Hematopoietic multipotent progenitor cell treated with erythropoietin and hydrocortisone succinate and interleukin-3 and kit ligand, for 17 days (in vitro differentiated cells): ENCODE results near the gene REPIN1.

Experiments
- DNase-seq: peaks from one replicate; pipeline ENCODE4 v3.0.0-alpha.2; 2015; ENCODE audit warnings: low spot score

Gene REPIN1

DNA sequence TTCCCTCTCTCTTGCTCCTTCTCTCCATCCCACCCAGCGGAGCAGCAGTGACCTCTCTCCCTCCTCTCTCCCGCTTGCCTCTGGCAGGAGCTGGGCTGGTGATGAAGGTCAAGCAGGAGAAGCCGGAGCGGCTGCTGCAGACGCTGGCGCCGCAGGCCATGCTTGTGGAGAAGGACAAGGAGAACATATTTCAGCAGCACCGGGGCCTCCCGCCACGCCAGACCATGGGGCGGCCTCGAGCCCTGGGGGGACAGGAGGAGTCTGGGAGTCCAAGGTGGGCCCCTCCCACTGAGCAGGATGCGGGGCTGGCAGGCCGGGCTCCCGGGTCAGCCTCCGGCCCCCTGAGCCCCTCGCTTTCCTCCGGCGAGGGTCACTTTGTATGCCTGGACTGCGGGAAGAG, 27.8 kb downstream of the REPIN1 start:
- no peak for DNase-seq

DNA sequence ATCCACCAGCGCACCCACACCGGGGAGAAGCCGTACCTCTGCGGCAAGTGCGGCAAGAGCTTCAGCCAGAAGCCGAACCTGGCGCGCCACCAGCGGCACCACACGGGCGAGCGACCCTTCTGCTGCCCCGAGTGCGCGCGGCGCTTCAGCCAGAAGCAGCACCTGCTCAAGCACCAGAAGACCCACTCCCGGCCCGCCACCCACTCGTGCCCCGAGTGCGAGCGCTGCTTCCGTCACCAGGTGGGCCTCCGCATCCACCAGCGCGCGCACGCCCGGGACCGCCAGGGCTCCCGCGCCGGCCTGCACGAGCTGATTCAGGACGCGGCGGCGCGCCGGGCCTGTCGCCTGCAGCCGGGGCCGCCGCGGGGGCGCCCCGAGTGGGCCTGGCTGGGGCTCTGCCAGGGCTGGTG, 28.2 kb downstream of the REPIN1 start:
- DNase-seq: no peak

DNA sequence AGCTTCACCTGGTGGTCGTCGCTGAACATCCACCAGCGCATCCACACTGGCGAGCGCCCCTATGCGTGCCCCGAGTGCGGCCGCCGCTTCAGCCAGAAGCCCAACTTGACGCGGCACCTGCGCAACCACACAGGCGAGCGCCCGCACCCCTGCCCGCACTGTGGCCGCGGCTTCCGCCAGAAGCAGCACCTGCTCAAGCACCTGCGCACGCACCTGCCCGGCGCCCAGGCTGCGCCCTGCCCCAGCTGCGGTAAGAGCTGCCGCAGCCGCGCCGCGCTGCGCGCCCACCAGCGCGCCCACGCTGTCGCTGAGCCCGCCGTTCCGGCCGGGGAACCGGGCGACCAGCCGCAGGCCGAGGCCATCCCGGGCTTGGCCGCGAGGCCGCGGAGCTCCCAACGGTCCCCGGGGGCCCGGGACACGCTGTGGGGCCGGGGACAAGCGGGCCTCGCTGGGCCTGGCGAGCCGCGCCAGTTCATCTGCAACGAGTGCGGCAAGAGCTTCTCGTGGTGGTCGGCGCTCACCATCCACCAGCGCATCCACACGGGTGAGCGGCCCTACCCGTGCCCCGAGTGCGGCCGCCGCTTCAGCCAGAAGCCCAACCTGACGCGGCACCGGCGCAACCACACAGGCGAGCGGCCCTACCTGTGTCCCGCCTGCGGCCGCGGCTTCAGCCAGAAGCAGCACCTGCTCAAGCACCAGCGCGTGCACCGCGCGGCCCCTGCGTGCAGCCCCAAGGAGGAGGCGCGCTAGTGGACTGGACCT, 28.9 kb downstream of the REPIN1 start:
- no peak for DNase-seq

DNA sequence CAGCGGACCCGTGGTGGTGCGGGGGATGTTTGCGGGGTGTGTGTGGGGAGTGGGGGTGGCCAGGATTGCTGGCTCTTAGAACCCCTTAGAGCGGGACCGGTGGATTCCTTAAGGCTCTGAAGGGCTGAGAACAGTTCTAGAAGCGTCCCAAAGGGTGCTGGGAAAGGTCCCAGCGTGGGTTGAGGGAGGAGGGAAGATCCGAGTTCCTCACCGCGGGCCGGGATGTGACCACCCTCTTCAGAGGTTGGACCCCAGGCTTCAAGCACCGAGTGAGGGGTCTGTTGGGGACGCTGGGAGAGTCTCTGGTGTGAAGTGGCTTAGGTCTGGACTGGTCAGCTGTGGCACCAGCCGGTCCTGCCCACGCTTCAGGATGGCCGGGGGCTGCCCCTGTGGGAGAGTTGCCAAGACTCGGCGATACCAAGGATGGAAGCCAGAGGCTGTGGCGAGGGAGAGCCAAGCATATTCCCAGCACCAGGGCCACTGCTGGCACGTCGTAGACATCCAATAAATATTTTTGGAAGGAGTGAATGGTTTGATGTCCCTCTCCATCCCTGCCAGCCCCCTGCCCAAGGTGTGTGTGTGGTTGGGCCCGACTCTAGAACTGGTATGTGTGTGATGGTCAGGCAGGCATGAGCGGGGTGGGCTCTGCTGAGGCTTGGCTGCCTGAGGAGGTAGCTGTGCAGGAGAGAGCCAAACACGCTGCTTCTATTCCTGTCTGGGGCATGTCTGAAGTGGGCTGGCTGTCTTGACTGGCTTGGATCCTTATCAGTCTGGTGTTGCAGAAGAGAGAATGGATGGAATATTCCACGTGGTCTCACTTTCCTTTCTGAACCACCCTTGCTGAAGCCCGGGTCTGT, 29.7 kb downstream of the REPIN1 start:
- DNase-seq: no peak

DNA sequence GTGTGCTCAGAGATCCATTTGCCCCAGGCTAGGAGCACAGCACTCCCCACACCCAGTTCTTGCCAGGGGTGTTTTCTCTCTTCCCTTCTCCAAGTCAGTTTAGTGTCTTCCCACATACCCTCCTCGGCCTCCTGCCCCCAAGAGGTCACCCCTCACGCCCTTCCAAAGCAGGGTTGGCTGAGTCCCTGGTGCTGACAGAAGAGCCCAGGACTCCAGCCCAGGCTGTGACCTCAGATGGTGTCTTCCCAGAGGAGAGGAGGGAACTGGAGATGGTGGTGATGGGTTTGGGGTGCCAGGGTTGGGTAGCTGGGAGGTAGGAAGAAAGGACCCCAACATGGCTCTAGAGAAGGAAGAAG, 30.3 kb downstream of the REPIN1 start:
- no peak for DNase-seq

DNA sequence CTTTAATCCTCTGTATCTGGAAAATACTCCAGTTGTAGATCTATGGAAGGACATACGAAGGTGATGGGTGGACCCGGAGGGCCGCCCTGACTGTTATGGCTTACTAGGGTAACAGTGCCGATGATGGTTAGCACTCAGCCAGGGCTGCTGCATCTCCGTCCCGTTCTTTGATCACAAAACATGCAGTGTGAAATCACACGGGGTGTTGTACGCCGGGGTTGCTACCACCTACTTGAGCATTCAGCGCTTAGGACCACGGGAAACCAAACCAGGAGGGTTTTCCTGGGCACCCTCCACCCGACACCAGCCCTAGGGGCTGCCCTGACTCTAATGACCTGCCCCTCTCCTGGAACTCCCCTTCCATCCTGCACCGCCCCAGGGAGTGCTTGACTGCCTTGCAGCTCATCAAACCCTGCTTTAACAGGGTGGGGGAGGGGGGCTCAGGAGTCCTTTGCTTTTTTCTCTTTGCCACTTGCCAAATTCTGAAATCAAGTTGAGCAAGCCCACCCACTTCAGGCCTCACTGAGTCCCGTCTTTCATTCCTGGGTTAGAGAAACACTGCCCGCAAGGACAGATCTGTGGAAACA, 30.9 kb downstream of the REPIN1 start:
- no peak for DNase-seq

DNA sequence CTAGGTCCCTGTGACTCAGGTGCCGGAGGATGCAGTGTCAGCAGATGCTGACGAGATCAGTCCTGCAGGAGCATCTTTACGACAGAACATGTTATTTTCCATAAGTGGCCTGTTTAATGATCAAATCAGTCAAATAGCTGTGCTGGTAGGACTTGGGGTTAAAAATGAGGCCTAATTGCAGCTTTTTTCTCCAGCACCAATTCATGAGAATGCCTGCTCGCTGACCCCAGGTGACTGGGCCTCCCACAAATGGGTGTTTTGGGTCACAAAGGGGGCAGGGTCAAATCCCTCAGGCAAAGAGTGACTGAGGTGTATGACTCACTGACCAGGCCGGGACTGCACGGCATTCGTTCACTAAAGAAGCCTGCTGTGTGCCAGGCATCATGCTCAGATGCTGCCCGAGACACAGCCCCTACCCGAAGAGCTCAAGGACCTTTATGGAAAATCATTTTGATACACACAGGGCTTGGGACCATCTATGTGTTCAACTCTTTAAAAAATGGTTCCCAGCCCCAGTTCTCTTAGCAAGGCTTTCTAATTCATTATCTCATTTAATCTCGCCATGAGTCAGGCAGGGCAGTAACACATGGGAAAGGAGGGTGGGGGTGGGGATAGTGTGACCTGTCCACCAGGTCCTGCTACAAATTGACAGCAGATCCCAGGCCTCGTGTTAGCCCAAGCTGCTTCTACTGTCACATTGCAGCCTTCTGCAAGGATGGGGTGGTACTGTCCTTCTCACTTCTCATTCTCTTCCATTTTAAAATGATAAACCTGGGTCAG, 31.6 kb downstream of the REPIN1 start:
- DNase-seq: no peak

DNA sequence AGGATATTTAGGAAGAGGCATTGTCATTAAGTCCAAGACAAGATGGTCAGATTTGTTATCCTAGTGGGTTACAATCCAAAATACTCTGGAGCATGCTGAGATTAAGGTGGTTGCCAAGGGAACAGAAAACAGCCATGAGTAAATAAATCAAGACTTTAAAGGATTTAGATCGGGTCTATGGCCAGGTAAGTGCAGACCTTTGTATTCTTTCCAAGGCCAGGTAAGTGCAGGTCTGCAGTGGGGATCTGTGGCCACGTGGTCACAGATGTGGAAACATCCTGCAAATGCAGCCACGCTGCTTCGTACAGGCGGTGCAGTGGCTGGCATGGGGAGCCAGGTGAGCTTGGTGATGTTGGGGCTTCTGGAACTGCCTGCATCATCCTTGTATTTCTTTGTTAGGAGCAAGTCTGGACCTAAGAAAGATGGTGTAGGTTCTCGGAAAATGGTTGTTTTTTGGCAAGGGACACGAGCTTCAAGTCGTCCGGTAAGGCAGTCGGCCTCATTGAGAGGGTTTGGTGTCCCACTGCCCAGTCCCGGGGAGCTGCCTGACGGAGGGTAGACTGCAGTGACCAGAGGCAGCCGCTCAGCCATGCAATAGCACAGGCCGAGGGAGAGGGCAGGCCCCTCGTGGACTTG, 32.3 kb downstream of the REPIN1 start:
- no peak for DNase-seq

DNA sequence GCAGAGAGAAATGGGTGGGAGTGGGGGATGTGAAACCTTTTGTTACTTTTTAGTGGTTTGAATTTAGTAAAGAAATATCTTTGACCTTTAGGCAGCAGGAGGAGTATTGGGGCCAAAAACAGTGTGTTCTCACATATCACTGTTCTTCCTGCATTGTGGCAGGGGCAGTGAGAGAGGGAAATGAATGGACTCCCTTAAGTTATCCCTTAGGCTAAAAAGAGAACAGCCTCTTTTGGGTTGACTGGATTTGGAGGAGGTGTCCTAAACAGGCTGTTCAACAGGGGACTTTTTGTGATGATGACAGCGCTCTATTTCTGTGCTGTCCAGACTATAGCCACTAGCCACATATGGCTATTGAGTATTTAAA, 32.8 kb downstream of the REPIN1 start:
- no peak for DNase-seq

DNA sequence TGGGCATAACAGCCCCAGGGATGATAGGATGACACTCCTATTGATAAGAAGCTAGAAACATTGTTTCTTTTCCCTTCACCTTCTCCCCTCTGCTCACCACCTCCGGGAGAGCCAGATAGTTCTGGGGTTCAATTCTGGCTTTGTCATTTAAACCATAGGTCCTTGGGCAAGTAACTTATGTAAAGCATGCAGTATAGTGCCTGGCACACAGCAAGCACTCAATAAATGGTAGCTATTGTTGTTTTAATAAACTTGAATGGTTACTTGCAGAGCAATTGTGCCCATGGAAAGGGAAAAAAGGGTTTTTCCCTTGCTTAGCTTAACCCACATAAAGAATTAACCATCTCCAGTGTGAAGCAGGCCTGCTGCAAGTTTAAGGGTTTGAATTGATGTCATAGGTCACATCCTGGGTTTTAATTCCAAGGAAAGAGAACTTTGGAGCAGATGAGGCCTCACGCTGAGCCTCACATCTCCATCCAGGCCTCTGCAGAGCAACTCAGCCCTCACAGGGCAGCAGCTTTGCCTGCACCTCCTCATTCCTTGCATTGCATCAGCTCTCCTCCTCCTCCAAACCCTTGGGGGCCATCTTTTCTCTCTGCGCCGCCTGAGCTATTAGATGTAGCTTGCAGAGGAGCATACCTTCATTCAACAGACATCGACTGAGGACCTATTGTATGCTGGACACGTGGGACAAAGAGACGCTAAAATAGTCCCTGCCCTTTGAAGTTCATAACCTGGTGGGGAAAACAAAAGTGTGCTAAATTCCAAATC, 33.4 kb downstream of the REPIN1 start:
- DNase-seq: no peak

DNA sequence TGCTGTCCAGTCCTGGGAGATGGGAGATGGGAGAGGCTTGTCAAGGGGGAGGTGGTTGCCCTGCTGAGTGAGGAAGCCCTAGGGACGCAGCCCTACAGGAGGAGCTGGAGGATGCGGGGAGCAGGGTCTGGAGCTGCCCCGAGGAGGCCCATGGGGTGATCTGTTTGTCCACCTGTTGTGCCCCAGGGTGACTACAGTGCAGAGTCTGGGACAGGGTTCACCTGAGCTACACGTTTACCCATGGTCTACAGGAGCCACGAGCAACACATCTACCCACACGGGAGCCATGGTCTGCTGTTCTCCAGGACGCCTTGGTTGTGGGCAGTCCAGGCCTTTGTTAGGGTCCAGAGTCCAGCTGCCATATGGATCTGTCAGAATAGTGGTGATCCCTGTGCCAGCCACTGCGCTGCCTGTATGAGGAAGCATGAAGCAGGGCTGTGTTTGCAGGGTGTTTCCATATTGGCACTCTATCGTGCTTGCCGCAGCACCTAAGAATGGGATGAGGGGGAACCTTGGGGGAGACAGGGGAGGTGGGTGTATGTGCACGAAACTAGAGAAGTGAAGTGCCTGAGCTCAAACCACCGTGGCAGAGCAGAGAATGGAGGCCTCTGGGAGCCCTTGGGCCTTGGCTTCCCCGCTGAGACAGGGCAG, 34.2 kb downstream of the REPIN1 start:
- DNase-seq: no peak

DNA sequence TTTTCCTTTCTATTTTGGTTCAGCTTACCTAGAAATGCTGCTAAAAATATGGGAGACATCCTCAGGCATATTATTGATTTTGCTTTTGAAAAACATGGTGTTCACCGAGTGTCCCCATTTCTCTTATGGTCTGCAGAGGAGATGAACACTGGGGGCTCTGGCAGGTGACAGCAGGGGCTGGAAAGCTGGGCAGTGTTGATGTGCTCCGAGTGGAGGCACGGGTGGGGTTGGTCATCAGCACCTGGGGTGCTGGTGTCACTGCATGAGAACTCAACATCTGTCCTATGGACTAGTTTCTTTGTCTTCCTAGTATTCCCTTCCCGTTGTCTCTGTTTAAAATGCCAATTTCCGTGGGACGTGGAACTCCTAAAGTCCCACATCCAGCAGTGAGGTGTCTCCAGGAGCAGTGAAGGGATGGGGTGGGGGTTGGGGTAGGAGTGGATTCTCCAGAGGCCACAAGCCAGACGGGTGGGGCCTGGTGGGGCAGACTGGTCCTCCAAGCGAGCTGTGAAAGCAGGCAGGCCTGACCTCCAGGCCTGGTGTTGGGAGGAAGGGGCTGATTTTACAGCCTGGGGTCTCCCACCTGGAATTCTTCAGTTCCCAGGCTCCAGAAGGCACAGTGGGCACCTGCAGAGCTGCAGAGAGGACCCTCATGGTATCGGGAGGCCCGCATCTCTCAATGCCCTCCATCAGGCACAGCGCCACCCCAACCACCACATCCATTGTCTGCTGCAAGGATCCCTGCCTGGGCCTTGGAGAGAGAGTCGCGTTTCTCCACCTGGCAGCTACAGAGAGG, 35.0 kb downstream of the REPIN1 start:
- no peak for DNase-seq

DNA sequence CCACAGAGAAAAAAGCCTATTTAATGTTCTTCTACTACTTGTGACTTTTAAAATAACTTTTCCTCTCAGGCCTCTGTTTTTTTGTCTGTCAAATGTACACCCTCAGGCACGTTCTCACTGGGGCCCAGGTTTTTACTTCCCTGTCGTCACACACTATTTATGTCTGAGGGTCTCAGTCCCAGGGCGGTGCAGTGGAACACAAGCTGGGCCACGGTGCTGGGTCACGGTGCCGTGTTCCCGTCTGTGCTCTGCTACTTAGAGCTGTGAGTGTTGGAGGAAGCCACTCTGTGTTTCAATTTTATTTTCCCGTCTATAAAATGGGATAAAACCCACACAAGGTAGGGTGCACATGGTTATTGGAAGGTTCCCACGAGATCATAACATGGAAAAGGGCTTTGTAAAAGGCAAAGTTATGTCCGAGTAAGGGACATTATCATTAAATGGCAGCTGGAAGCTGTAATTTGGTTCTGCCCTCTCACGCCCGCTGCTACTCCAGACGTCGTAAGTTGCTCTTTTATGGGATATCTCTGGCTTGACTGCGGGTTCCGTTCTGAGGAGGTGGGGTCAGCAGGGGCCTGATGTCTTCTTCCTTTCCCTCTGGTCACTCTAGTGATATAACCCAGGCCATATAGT, 35.7 kb downstream of the REPIN1 start:
- peak; percentile 67 for DNase-seq

DNA sequence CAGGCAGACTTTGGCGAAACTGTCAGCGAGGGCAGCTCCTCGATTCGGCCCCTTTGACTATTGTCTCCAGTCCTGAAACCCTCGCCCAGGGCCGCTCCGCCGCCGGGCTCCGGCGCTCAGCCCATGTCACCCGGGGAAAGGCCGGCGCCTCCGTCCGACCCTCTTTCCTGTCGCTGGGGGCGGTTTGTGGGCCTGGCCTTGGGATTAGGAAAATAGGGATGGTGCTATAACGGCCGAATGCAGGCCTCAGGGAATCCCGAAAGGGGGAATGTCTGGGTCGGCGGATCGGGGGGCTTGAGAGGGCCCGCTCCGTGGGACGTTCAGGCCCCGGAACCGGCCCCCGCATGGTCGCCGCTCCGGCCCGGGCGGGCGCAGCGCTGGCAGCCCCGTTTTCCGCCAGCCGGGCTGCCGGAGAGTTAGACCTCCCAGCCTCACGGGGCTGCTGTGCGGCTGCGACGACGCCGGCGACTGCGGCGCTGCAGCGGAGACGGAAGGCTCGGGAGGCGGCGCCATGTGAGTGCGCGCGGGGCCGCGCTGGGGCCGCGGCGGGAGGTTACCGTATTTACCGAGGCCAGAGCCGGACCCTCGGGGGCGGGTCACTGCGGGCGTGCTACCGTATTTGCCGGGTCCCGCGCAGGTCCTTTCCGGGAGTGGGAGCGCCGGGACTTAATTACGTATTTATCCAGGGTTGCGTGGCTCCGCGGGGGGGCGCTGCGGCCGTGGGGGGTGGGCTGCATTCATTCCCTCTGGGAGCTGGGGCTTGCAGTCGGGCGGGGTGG, 36.4 kb downstream of the REPIN1 start:
- DNase-seq: peak; percentile 85

DNA sequence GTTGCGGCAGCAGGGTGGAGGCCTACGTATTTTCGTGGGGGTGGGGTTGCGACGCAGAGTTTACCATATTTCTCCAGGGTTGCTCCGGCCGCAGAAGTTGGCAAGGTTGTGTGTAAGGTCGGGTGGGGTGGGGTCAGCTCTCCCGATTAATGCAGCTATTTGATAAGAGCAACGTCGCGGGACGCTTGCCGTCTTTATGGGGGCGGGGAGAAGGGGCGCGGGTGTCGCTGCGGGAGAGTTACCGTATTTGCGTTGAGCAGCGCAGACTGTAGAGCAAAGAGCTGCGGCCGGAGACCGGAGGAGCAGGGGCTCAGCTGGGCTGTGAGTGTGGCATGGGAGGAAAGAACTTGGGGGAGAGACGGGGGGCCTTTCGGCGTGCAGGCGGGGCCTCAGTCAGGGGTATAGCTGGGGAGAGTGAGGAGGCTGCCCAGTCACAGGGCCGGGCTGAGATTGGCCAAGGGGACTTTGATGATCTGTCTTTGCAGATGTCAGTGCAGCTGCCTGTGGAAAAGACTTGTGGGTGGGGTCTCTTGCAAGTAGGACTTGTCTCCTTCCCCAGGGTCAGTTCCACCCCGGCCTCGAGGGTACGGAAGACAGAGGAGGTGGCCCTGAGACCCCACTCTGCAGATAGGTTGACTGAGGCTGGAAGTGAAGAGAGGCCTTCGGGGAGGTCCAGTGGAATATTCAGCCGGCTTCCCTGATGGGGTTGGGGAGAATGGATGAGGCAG, 37.1 kb downstream of the REPIN1 start:
- DNase-seq: peak; percentile 76

DNA sequence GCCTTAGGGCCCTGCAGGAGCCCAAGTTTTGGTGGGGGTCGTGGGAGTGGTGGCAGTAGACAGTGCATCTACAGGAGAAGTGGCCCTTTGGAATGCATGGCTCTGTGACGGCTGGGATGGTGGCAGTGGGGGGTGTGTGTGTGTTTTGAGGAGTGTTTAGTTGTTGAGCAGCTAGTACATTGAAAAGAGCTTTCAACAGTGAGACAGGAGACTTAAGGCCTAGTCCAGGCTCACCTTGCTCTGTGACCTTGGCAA, 37.6 kb downstream of the REPIN1 start:
- no peak for DNase-seq

DNA sequence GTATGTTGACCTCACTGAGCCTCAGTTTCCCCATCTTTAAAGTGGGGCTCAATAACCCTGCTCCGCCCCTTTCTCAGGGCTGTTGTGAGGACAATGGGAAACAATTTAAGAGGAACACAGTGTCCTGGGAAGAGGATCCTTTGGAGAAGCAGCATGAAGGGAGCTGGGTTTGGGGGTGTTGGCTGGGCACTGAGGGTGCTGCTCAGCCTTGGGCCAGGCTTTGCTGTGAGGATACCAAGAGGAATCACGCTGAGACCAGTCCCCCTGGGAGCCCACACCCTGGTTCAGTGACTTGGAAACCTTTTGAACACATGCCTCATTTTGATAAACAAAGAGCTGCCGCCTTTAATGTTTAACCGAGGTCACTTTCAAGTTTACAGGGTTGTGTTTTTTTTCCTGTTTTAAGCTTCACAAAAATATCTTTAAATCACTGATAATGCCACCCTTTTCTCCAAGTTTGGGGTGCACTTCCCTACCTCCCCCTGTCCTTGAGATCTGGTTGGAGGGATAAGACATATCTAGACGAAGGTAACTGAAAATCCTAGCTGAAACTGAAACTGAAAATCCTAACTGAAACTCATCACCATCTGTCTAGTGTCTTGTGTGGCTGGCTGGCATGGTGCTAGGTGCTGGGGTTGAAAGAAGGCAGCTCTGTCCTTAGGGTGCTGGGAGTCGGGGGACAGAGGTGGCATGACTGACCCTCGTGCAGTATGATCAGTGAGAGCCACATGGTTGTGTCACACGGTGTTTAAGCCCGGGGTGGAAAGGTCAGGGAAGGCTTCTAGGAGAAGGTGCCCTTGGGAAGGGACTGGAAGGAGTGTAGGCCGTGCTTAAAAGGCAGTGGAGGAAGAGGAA, 38.2 kb downstream of the REPIN1 start:
- DNase-seq: peak; percentile 60
